Spleen (tissue), 11 donors: Measurements from ENCODE around the gene GNL2. TPM values are rescaled to one million over a fixed set of nuclear protein-coding genes. Genes with fewer than 3 reads are reported as not detected.
"Not testable (repeated sequence)": the region's sequence is repeated elsewhere in the genome, so short reads cannot be mapped to it uniquely, and the experiment has no call there.

Experiments used
- DNase-seq: peaks from one replicate; pipeline ENCODE4 v3.0.0-alpha.2; 2020
- H3K27ac ChIP-seq, 8 donors: fragments of 200-600 bp; sonication (generic) in 7 of 8; 1 replicate in 4 of 8; 2 replicates in 4 of 8; pipeline versions ENCODE4 v1.5.0 to v1.8.0; 2016 to 2021; ENCODE audit warnings: inconsistent platforms in 4 of 8, mild to moderate bottlenecking in 4 of 8, moderate library complexity in 1 of 8
- H3K27me3 ChIP-seq, 7 donors: fragments of 200-600 bp; sonication (generic) in 6 of 7; replicated peaks in 1 of 7; 1 replicate in 4 of 7; 2 replicates in 3 of 7; pipeline versions ENCODE4 v1.5.0 to v1.8.0; 2016 to 2021; ENCODE audit warnings: inconsistent platforms in 3 of 7, mild to moderate bottlenecking in 1 of 7
- H3K36me3 ChIP-seq, 6 donors: fragments of 200-600 bp; sonication (generic) in 5 of 6; 1 replicate in 4 of 6; 2 replicates in 2 of 6; pipeline versions ENCODE4 v1.5.0 to v1.8.0; 2016 to 2021; ENCODE audit warnings: inconsistent platforms in 2 of 6
- H3K4me1 ChIP-seq, 6 donors: fragments of 200-600 bp; sonication (generic) in 5 of 6; 1 replicate in 3 of 6; 2 replicates in 3 of 6; pipeline versions ENCODE4 v1.5.0 to v1.8.0; 2016 to 2021; ENCODE audit warnings: inconsistent platforms in 3 of 6
- H3K4me3 ChIP-seq, 8 donors: fragments of 200-600 bp; sonication (generic) in 7 of 8; 1 replicate in 4 of 8; 2 replicates in 4 of 8; pipeline versions ENCODE4 v1.5.0 to v1.8.0; 2016 to 2021; ENCODE audit warnings: inconsistent platforms in 4 of 8, mild to moderate bottlenecking in 4 of 8, moderate library complexity in 2 of 8
- H3K9me3 ChIP-seq, 8 donors: fragments of 200-600 bp; sonication (generic) in 7 of 8; 1 replicate in 4 of 8; 2 replicates in 4 of 8; pipeline versions ENCODE4 v1.5.0 to v1.8.0; 2016 to 2021; ENCODE audit warnings: inconsistent platforms in 4 of 8
- CTCF ChIP-seq, 11 experiments: fragments of 200-600 bp in 7 of 11; fragments of 450-650 bp in 4 of 11; sonication (generic) in 4 of 11; IDR thresholded peaks in 8 of 11; conservative IDR thresholded peaks in 3 of 11; 1 replicate in 7 of 11; 2 replicates in 4 of 11; pipeline versions ENCODE4 v1.4.0 to v1.8.0; 2016 to 2021; ENCODE audit warnings: antibody characterized with exemption in 11 of 11, inconsistent platforms in 4 of 11, mild to moderate bottlenecking in 1 of 11
- POLR2A ChIP-seq, 3 donors: fragments of 450-650 bp; IDR thresholded peaks; one replicate each; pipeline ENCODE4 v1.5.1; 2017; ENCODE audit warnings: antibody characterized with exemption in 3 of 3, mild to moderate bottlenecking in 1 of 3
- POLR2AphosphoS5 ChIP-seq, 3 donors: sonication (generic); formaldehyde crosslinking; IDR thresholded peaks; one replicate each; pipeline ENCODE4 v1.5.1; 2017; ENCODE audit warnings: antibody characterized with exemption in 3 of 3
- WGBS, 5 donors: extraction: QIAGEN DNeasy Blood & Tissue Kit in 3 of 5; methylation state at CpG; one replicate each; pipeline versions ENCODE4 v1.1.5 to v1.1.7; 2013 to 2018; 5-methylcytosine and 5-hydroxymethylcytosine counted together
- intact Hi-C: fragments of 100-400 bp; cut with DNase I; formaldehyde crosslinking; loops from one replicate; pipeline ENCODE4 v1.15.0; 2023; ENCODE audit warnings: low total_unique reads
- polyA plus RNA-seq, 3 donors: library from polyadenylated mRNA; stranded (reverse); fragments of 200-250 nt; gene quantifications; one replicate each; pipeline ENCODE4 v1.2.1, GENCODE V29; 2013
- total RNA-seq, 7 donors: library from RNA; depleted of rRNA in 3 of 7; stranded (reverse); fragments of >200 nt in 3 of 7; fragmentation: NEBNext Ultra II Directional in 4 of 7; extraction: Animal tissue kit (Norgen Biotek cat#: 25700) in 4 of 7; gene quantifications; one replicate each; pipeline versions ENCODE4 v1.1.0 to v1.2.1, GENCODE V29; 2016 to 2021
- donor health status: healthy with polysubstance abuse.
- donor health status: DM: no; HTN: no; CAD: no; lungs with moderate emphysema.
- donor health status: DM: no; HTN: no; CAD: no.
- donor health status: Bipolar disorder and iron deficiency.
- donor health status: healthy.
- donor health status: DM: no; HTN: no; CAD: no.
- donor health status: DM: yes; HTN: yes; CAD: no.

GNL2 gene
- total and polyA plus RNA-seq, 10 donors = 28.9 to 58.0 (median 35.6) TPM

DNA sequence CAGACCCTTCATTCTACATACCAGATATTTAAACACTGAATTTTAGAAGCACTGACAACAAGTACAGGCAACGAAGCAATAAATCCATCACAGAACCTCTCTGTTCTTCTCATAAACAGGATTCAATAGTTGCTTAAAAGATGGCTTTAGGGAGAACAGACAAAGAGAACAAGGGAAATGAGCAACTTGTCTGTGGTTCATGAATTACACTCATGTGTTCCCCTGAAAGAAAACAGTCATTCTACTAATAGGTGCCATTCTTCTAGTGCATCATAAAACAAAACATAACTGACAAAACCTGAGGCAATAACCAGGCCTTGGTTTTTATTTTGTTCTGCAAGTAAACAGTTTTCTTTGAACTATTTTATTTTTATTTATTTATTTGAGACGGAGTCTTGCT, 6.8 kb downstream of the GNL2 start:
- DNase-seq = no peak
- Histone ChIP-seq H3K4me1 (peaks cover 2 to 13% (median 6%) of the 10 kb centered on the region in 6 donors), H3K27me3 (no peaks in the 10 kb centered on the region), H3K36me3 (peaks cover 3 to 100% (median 80%) of the 10 kb centered on the region in 6 donors), H3K27ac (no peak overlapping the region), H3K9me3 (no peaks in the 10 kb centered on the region), H3K4me3 (no peak overlapping the region)
- intact Hi-C loops = no loop called here
- no peak for TF ChIP-seq POLR2A (IDR thresholded peaks at IDR 0.05)
- no peak for TF ChIP-seq CTCF (IDR thresholded peaks at IDR 0.05 in 8 of 11, conservative IDR thresholded peaks at IDR 0.05 in 3 of 11)
- no peak for TF ChIP-seq POLR2AphosphoS5 (IDR thresholded peaks at IDR 0.05)
- WGBS, 5 donors = 90 to 99% (median 95%) methylated on average over 2 of the region's 2 CpGs

DNA sequence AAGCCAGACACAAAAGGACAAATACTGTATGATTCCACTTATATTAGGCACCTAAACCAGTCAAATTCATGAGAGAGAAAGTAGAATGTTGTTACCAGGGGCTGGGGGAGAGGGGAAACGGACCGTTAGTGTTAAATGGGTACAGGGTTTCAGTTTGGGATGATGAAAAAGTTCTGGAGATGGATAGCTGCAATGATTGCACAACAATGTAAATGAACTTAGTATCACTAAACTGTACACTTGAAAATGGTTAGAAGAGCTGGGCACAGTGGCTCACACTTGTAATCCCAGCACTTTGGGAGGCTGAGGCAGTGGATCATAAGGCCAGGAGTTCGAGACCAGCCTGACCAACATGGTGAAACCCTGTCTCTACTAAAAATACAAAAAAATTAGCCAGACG, 11.2 kb downstream of the GNL2 start:
- intact Hi-C loops, H3K4me1 ChIP-seq, DNase-seq, H3K27ac ChIP-seq, H3K27me3 ChIP-seq, H3K9me3 ChIP-seq, H3K4me3 ChIP-seq: not testable (repeated sequence)
- peaks cover 3 to 100% (median 89%) of the 10 kb centered on the region in 6 donors for H3K36me3 ChIP-seq
- WGBS, 5 donors = 85 to 96% (median 91%) methylated on average over 4 of the region's 4 CpGs

DNA sequence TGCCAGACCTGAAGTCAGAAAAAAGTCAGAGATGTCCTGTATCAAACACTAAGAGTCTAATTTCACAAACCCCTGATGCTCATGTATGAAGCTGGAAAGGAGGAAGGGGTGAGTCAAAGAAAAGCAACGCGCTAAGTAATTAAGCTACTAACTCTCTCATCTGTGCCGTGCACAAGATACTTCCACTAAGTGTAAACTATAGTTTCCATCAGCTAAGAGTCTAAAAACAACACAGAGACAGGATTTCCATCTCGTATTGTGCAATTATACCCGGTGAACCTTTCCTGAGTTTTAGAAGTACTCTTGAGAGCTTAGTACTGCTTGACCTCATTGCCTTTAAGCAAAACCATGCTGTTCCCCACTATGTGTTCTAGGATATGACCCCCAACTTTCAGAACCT, 20.0 kb downstream of the GNL2 start:
- Histone ChIP-seq H3K27ac (no peak overlapping the region), H3K4me3 (no peak overlapping the region), H3K27me3 (no peaks in the 10 kb centered on the region), H3K36me3 (peaks cover 12 to 100% (median 99%) of the 10 kb centered on the region in 6 donors), H3K4me1 (no peaks in the 10 kb centered on the region), H3K9me3 (no peaks in the 10 kb centered on the region)
- TF ChIP-seq POLR2AphosphoS5 (IDR thresholded peaks at IDR 0.05) = no peak
- TF ChIP-seq POLR2A (IDR thresholded peaks at IDR 0.05) = no peak
- TF ChIP-seq CTCF (IDR thresholded peaks at IDR 0.05 in 8 of 11, conservative IDR thresholded peaks at IDR 0.05 in 3 of 11) = no peak
- no peak for DNase-seq
- intact Hi-C loops = no loop called here
- WGBS, 5 donors = 81 to 93% (median 87%) methylated on average over 5 of the region's 5 CpGs

- no peak for DNase-seq
- intact Hi-C loops = no loop called here
- H3K4me3 ChIP-seq = no peak overlapping the region
- 64 to 75% (median 70%) methylated on average over 7 of the region's 7 CpGs for WGBS, 5 donors
- H3K9me3 ChIP-seq = no peaks in the 10 kb centered on the region
- no peak overlapping the region for H3K27ac ChIP-seq
- H3K4me1 ChIP-seq = no peaks in the 10 kb centered on the region
- no peaks in the 10 kb centered on the region for H3K27me3 ChIP-seq
- peaks cover 12 to 100% (median 95%) of the 10 kb centered on the region in 6 donors for H3K36me3 ChIP-seq
- TF ChIP-seq POLR2A (IDR thresholded peaks at IDR 0.05) = no peak
- no peak for TF ChIP-seq POLR2AphosphoS5 (IDR thresholded peaks at IDR 0.05)
- TF ChIP-seq CTCF (IDR thresholded peaks at IDR 0.05 in 8 of 11, conservative IDR thresholded peaks at IDR 0.05 in 3 of 11) = no peak
Observed at GRCh38 chr1:37574834-37575480, 20.8 kb downstream of the GNL2 start.
